H9 (cell line): ENCODE results near the gene CABLES1. TPM values are rescaled to one million over a fixed set of nuclear protein-coding genes. Genes with fewer than 3 reads are reported as not detected.

ENCODE experiments used
- DNase-seq: peaks from one replicate; pipeline ENCODE4 v3.0.0-alpha.2; 2017
- H2AFZ ChIP-seq: one replicate; pipeline ENCODE4 v1.6.1; 2013; ENCODE audit warnings: mild to moderate bottlenecking, low read length, control low read depth, moderate library complexity
- H2AK5ac ChIP-seq: 2 replicates; pipeline ENCODE4 v1.6.1; 2013; ENCODE audit warnings: low read length, control low read depth, mixed read lengths; ENCODE audit not compliant: insufficient read length
- H2BK120ac ChIP-seq: one replicate; pipeline ENCODE4 v1.6.1; 2013; ENCODE audit warnings: low read depth, mild to moderate bottlenecking, low read length, control low read depth, inconsistent platforms; ENCODE audit not compliant: poor library complexity, severe bottlenecking
- H2BK12ac ChIP-seq: 2 replicates; pipeline ENCODE4 v1.6.1; 2013; ENCODE audit warnings: low read length, control low read depth, mixed read lengths, low read depth; ENCODE audit not compliant: insufficient read length
- H2BK15ac ChIP-seq: 2 replicates; pipeline ENCODE4 v1.6.1; 2013; ENCODE audit warnings: low read depth, low read length, control low read depth
- H2BK20ac ChIP-seq: one replicate; pipeline ENCODE4 v1.6.1; 2013; ENCODE audit warnings: low read depth, mild to moderate bottlenecking, low read length, control low read depth, inconsistent platforms; ENCODE audit not compliant: poor library complexity, severe bottlenecking
- H2BK5ac ChIP-seq: 2 replicates; pipeline ENCODE4 v1.6.1; 2013; ENCODE audit warnings: low read length, control low read depth, mixed read lengths; ENCODE audit not compliant: insufficient read length
- H3K14ac ChIP-seq: 2 replicates; pipeline ENCODE4 v1.6.1; 2013; ENCODE audit warnings: low read length, control low read depth; ENCODE audit not compliant: insufficient read depth
- H3K18ac ChIP-seq: 2 replicates; pipeline ENCODE4 v1.6.1; 2013; ENCODE audit warnings: low read depth, mild to moderate bottlenecking, mixed read lengths, low read length, control low read depth; ENCODE audit not compliant: insufficient read length
- H3K23ac ChIP-seq: 2 replicates; pipeline ENCODE4 v1.6.1; 2013; ENCODE audit warnings: low read length, control low read depth, mixed read lengths, low read depth; ENCODE audit not compliant: insufficient read length
- H3K23me2 ChIP-seq: 2 replicates; pipeline ENCODE4 v1.6.1; 2013; ENCODE audit warnings: low read depth, mild to moderate bottlenecking, mixed read lengths, low read length, control low read depth; ENCODE audit not compliant: insufficient read length, poor library complexity, severe bottlenecking
- H3K27ac ChIP-seq: 2 replicates; pipeline ENCODE4 v1.5.1; 2013; ENCODE audit warnings: low read length, control low read depth, mixed read lengths, low read depth; ENCODE audit not compliant: insufficient read length
- H3K27me3 ChIP-seq: 2 replicates; pipeline ENCODE4 v1.6.1; 2013; ENCODE audit warnings: low read length, control low read depth, inconsistent platforms; ENCODE audit not compliant: insufficient read depth
- H3K4ac ChIP-seq: 2 replicates; pipeline ENCODE4 v1.6.1; 2013; ENCODE audit warnings: low read depth, mild to moderate bottlenecking, control low read depth, inconsistent platforms, low read length, moderate library complexity
- H3K4me1 ChIP-seq: 2 replicates; pipeline ENCODE4 v1.6.1; 2013; ENCODE audit warnings: low read length, control low read depth, inconsistent platforms; ENCODE audit not compliant: insufficient read depth
- H3K4me2 ChIP-seq: 2 replicates; pipeline ENCODE4 v1.6.1; 2013; ENCODE audit warnings: low read length, control low read depth, mixed read lengths; ENCODE audit not compliant: insufficient read length, insufficient read depth
- H3K56ac ChIP-seq: 2 replicates; pipeline ENCODE4 v1.6.1; 2013; ENCODE audit warnings: low read depth, mild to moderate bottlenecking, mixed read lengths, low read length, control low read depth; ENCODE audit not compliant: insufficient read length
- H3K79me1 ChIP-seq: 2 replicates; pipeline ENCODE4 v1.6.1; 2013; ENCODE audit warnings: low read depth, mild to moderate bottlenecking, moderate library complexity, low read length, control low read depth, inconsistent platforms; ENCODE audit not compliant: insufficient read depth, poor library complexity, severe bottlenecking
- H3K79me2 ChIP-seq: 2 replicates; pipeline ENCODE4 v1.6.1; 2013; ENCODE audit warnings: low read length, control low read depth, inconsistent platforms; ENCODE audit not compliant: insufficient read depth
- H3K9ac ChIP-seq: 2 replicates; pipeline ENCODE4 v1.6.1; 2013; ENCODE audit warnings: low read length, control low read depth, mixed read lengths; ENCODE audit not compliant: insufficient read length; ENCODE audit errors: extremely low read depth
- H3K9me3 ChIP-seq: one replicate; pipeline ENCODE4 v1.6.1; 2013; ENCODE audit warnings: low read depth, low read length, inconsistent platforms; ENCODE audit not compliant: control insufficient read depth
- H3T11ph ChIP-seq: one replicate; pipeline ENCODE4 v1.6.1; 2013; ENCODE audit warnings: mild to moderate bottlenecking, low read length, control low read depth, inconsistent platforms
- H4K20me1 ChIP-seq: one replicate; pipeline ENCODE4 v1.6.1; 2013; ENCODE audit not compliant: control insufficient read depth, insufficient read length, insufficient read depth
- H4K5ac ChIP-seq: 2 replicates; pipeline ENCODE4 v1.6.1; 2013; ENCODE audit warnings: low read depth, mild to moderate bottlenecking, mixed read lengths, low read length, control low read depth; ENCODE audit not compliant: insufficient read length
- H4K8ac ChIP-seq: replicated peaks from 2 replicates; pipeline ENCODE4 v1.6.1; 2013; ENCODE audit warnings: low read length, control low read depth, mixed read lengths, low read depth; ENCODE audit not compliant: insufficient read length
- H4K91ac ChIP-seq: 2 replicates; pipeline ENCODE4 v1.6.1; 2013; ENCODE audit warnings: low read depth, mild to moderate bottlenecking, moderate library complexity, mixed read lengths, low read length, control low read depth; ENCODE audit not compliant: insufficient read length
- H3K27ac Mint-ChIP-seq, 3 experiments: 2 replicates in 2 of 3; 3 replicates in 1 of 3; pipeline ENCODE4 v1.8.0; 2020 to 2021; ENCODE audit warnings: mixed read lengths in 3 of 3, mild to moderate bottlenecking in 1 of 3, moderate library complexity in 1 of 3
- H3K27me3 Mint-ChIP-seq: 2 replicates; pipeline ENCODE4 v1.8.0; 2021; ENCODE audit warnings: low read depth, mild to moderate bottlenecking, moderate library complexity, mixed read lengths
- H3K36me3 Mint-ChIP-seq, 3 experiments: 2 replicates in 2 of 3; 3 replicates in 1 of 3; pipeline ENCODE4 v1.8.0; 2020 to 2021; ENCODE audit warnings: low read depth in 3 of 3, mixed read lengths in 3 of 3; ENCODE audit not compliant: insufficient read depth in 1 of 3
- H3K4me1 Mint-ChIP-seq, 2 experiments: 2 replicates each; pipeline ENCODE4 v1.8.0; 2020; ENCODE audit warnings: mixed read lengths in 2 of 2
- H3K4me3 Mint-ChIP-seq, 2 experiments: 2 replicates in 1 of 2; 3 replicates in 1 of 2; pipeline ENCODE4 v1.8.0; 2020 to 2021; ENCODE audit warnings: mild to moderate bottlenecking in 2 of 2, mixed read lengths in 2 of 2, moderate library complexity in 1 of 2
- H3K9me3 Mint-ChIP-seq, 2 experiments: 2 replicates in 1 of 2; 3 replicates in 1 of 2; pipeline ENCODE4 v1.8.0; 2020; ENCODE audit warnings: mild to moderate bottlenecking in 2 of 2, mixed read lengths in 2 of 2, moderate library complexity in 1 of 2
- CTCF ChIP-seq: fragments of 200-600 bp; sonication (generic); conservative IDR thresholded peaks from 3 replicates; pipeline ENCODE4 v1.8.0; 2021; ENCODE audit warnings: antibody characterized with exemption, mild to moderate bottlenecking
- WGBS: extraction: QIAGEN DNeasy Blood & Tissue Kit; methylation state at CpG from one replicate; pipeline ENCODE4 v1.1.7; 2013; ENCODE audit warnings: missing lambda C conversion rate, low lambda C conversion rate, mixed read lengths; ENCODE audit not compliant: insufficient read length; ENCODE audit errors: extremely low coverage; 5-methylcytosine and 5-hydroxymethylcytosine counted together
- total RNA-seq: library from RNA; stranded (reverse); gene quantifications from 2 replicates; pipeline ENCODE4 v1.2.1, GENCODE V29; 2021

CABLES1 gene
- total RNA-seq, 1 experiment from 2014 or later: 27.1 TPM

GRCh38 chr18:23105581-23106219, 29.6 kb upstream of the CABLES1 start:
- Histone ChIP-seq H2BK12ac (no peak overlapping the region), H3T11ph (no peak overlapping the region), H2AK5ac (no peak overlapping the region), H2BK15ac (no peak overlapping the region), H3K23ac (no peak overlapping the region), H2BK120ac (no peak overlapping the region), H3K23me2 (no peaks in the 10 kb centered on the region), H3K27ac (no peak overlapping the region), H2AFZ (no peak overlapping the region), H2BK20ac (no peak overlapping the region), H3K4me2 (no peak overlapping the region), H4K91ac (no peak overlapping the region), H3K79me1 (no peaks in the 10 kb centered on the region), H3K18ac (no peak overlapping the region), H3K4ac (no peak overlapping the region), H3K14ac (no peak overlapping the region), H3K79me2 (no peaks in the 10 kb centered on the region), H3K27me3 (no peaks in the 10 kb centered on the region), H2BK5ac (no peak overlapping the region), H3K4me1 (no peaks in the 10 kb centered on the region), H3K56ac (no peak overlapping the region), H3K9me3 (no peaks in the 10 kb centered on the region), H4K20me1 (no peaks in the 10 kb centered on the region), H3K9ac (no peak overlapping the region), H4K5ac (no peak overlapping the region), H4K8ac (no peak overlapping the region)
- peaks cover 2% of the 10 kb centered on the region; the same call in 1 of the 2 replicates for H3K27me3 Mint-ChIP-seq
- no peaks in the 10 kb centered on the region; a peak in 1 of 5 replicates for H3K9me3 Mint-ChIP-seq
- no peak overlapping the region for H3K4me3 Mint-ChIP-seq
- no peaks in the 10 kb centered on the region; a peak in 1 of 7 replicates for H3K36me3 Mint-ChIP-seq
- peaks cover 5 to 10% of the 10 kb centered on the region in 2 experiments; a peak in 2 of 4 replicates for H3K4me1 Mint-ChIP-seq
- no peak for DNase-seq
- no peak for TF ChIP-seq CTCF
- H3K27ac Mint-ChIP-seq: no peak overlapping the region; a peak in 1 of 7 replicates
- WGBS: no CpG with 5 or more reads among the region's 21 CpGs
